NK-92 treated with Interleukin-12 subunit alpha and Interleukin-12 subunit beta, amount 100 ng/mL, for 24 hours (cell line): ENCODE measurements around the gene ATG101.

Experiments
- DNase-seq: peaks from one replicate; lab custom pipeline; 2025; lab: John Stamatoyannopoulos, UW

Gene ATG101

GRCh38 chr12:52057638-52058576, 11.9 kb upstream of the ATG101 start:
- DNase-seq: no peak

GRCh38 chr12:52058631-52059361, 11.0 kb upstream of the ATG101 start:
- no peak for DNase-seq

- DNase-seq: no peak
Measured at GRCh38 chr12:52059582-52060497, 9.9 kb upstream of the ATG101 start.

- DNase-seq: no peak
Measured at GRCh38 chr12:52060498-52061177, 9.1 kb upstream of the ATG101 start.

GRCh38 chr12:52061470-52062166, 8.2 kb upstream of the ATG101 start:
- no peak for DNase-seq

- no peak for DNase-seq
Measured at GRCh38 chr12:52062167-52063081, 7.4 kb upstream of the ATG101 start.

GRCh38 chr12:52063082-52063924, 6.5 kb upstream of the ATG101 start:
- no peak for DNase-seq

- no peak for DNase-seq
Measured at GRCh38 chr12:52063981-52064649, 5.7 kb upstream of the ATG101 start.

- DNase-seq: no peak
Measured at GRCh38 chr12:52066346-52067080, 3.3 kb upstream of the ATG101 start.

- no peak for DNase-seq
Measured at GRCh38 chr12:52067081-52067374, 2.8 kb upstream of the ATG101 start.

GRCh38 chr12:52070185-52070925, 577 bp downstream of the ATG101 start:
- DNase-seq: no peak

- DNase-seq: no peak
Measured at GRCh38 chr12:52073531-52074381, 4.0 kb downstream of the ATG101 start.

- no peak for DNase-seq
Measured at GRCh38 chr12:52074971-52075724, 5.4 kb downstream of the ATG101 start.

GRCh38 chr12:52076811-52077210, 7.0 kb downstream of the ATG101 start:
- DNase-seq: no peak

- DNase-seq: no peak
Measured at GRCh38 chr12:52078276-52078675, 8.5 kb downstream of the ATG101 start.
